ENCODE results near the gene IFT122.

IFT122 gene

GRCh38 chr3:129548104-129548965 lies 108.3 kb downstream of the IFT122 start:
- DNase-seq: no peak

- DNase-seq: no peak
Measured at GRCh38 chr3:129549006-129549800, 109.2 kb downstream of the IFT122 start.

GRCh38 chr3:129549805-129550204 lies 109.8 kb downstream of the IFT122 start:
- no peak for DNase-seq

DNA sequence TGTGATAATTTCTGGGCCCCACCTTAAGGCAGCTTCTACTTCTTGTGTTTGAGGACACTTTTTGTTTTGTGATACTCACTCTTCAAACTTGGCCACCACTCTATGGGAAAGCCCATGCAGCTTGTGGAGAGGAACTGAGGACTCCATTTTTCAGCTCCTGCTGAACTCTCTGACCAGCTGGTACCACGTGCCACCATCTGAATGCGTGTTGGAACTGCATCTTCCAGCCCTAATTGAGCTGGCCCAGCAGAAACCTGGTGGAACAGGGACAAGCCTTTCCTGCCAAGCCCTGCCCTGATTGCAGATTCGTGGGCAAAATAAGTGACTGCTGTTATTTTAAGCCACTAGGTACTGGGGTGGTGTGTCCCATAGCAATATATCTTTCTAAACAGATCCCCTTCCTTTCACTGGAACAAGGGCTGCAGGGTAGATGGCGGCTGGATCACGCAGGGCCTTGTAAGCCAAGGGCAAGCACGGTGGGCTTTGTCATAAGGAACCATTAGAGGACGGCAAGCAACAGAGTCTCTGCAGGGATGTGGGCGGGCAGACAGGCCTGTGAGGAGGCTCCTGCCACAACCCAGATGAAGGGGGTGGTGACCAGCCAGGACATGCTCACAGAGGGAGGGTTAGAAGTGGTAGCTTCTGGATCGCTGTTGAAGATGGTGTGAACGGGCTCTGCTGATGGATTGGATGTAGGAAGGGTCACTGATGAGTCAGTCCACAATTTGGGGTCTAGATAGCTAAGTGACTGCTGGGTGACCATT lies 112.4 kb downstream of the IFT122 start:
- no peak for DNase-seq

- DNase-seq: no peak
Measured at GRCh38 chr3:129553171-129553570, 113.1 kb downstream of the IFT122 start.

- DNase-seq: no peak
Measured at GRCh38 chr3:129553719-129554118, 113.7 kb downstream of the IFT122 start.

GRCh38 chr3:129554356-129555152 lies 114.5 kb downstream of the IFT122 start:
- DNase-seq: no peak

DNA sequence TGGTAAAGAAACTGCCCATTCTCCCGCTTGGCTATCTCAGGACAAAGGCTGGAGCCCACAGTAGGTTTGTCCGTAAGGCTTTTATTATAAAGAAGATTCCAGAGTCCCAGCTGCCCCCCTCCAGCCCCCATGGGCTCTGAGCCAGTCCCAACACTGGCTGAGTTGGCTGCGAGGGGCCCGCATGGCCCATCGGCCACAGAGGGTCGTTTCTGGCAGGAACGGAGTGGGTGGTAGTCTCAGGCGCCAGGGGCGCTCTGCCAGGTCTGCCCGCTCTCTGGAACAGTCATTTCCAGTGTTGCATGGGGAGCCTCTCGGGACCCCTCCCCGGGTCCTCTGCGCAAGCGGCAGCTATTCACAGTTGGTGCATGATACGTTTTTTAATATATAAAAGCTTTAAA lies 115.1 kb downstream of the IFT122 start:
- DNase-seq: no peak

GRCh38 chr3:129555616-129556357 lies 115.8 kb downstream of the IFT122 start:
- DNase-seq: no peak

DNA sequence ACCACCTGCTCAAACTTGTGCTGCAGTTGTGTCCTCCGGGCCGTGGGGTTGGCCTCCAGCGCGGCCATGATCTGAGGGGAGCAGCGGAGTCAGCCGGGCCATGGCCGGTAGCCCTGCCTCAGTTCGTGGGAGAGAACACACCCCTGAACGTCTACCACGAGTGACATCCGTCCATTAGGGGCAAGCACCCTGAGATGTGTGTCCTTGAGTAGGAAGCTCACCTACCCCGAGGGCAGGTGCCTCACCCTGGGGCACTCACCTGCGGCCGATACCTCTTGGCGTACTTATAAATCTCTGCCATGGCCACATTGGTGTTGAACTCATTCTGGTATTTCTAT lies 116.3 kb downstream of the IFT122 start:
- DNase-seq: no peak

DNA sequence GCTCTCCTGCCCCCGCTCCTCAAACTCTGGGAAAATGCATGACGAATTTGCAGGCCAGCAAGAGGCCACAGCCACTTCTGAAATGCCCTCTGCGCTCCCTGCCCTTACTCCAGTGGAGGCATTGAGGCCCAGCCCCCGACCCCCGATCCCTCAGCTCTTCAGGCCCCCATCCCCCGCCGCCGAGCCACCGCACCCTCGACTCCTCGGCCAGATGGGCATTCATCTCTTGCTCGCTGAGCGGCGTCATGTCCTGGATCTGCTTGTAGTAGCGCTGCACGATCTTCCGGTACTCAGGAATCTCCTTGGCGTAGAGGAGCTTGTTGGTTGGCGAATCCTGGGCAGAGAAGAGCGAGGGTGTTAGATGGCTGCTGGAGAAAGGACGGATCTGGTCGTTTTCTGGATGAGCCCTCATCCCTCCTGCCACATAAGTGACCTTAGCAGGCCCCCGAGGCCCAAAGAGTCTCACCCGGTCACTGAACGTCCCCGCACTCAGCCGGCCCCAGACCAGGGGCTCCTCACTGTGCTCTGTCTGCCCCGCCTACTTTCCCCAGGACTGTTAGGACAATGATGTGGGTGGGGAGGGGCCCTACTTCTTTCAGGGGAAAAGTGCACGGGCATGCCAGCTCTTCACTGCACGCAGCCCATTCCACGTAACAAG lies 117.0 kb downstream of the IFT122 start:
- DNase-seq: no peak

GRCh38 chr3:129557548-129557894 lies 117.5 kb downstream of the IFT122 start:
- DNase-seq: no peak

DNA sequence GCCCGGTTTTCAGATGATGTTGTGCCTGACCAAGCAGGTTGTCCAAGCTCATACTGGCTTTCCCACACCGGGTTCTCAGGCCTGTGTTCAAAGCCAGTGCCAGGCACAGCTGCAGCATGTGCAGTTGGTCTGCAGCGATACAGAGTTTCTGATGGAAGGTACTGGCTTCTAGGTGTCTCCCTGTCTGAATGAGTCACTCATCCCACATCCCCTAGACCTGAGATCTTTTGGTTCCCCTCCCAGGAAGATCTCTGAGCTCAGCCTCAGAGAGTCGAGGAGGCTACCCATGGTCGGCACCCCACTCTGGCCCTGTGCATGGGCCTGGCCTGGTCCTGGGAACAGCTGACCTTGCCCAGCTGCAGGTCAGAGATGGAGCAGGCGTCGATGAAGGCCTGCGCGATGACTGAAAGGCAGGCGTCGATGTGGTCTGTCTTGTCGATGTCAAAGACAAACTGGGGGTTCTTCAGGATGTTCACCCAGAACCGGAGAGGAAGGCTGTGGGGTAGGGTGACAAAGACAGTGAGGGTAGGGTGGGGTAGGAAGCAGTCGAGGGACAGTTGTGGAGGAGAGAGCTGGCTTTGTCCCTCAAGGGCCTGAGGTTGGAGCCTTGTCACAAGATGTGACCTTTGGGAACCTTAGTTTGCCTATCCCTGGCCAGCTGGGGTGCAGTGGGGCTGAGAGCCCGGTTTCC lies 118.2 kb downstream of the IFT122 start:
- DNase-seq: no peak

DNA sequence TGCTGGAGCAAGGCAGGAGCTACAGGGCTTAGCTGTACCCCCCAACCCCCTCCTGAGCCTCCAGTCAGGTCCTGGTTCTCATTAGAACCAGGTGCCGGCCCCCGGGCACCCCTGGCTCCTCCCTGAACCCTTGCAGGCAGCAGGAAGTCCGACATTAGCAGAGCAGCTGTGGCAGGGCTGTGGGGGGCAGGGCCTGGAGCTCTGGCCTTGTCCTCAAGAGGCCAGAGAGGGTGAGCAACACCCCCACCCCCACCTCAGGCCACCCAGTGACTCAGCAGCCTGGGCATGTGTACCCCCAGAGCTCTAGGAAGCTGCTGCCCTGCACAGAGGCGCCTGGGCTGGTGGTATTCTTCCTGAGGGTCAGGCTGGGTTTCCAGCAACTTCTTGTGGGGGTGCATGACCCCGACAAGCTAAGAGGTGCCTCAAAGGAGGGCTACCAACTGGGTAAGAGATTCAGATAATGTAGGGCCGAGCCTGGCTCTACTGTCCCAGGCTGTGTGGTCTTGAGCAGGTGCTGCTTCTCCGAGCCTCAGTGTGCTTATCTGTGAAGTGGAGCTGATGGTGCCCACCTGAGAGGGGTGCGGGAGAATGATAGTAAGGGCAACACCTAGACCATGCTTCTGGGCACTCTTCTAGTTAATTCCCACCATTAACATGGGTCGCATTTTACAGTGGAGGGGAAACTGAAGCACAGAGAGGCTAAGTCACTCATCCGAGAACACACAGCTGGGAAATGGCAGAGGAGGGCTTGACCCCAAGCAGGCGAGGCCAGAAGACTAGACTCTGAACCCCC lies 118.9 kb downstream of the IFT122 start:
- DNase-seq: no peak

- no peak for DNase-seq
Measured at GRCh38 chr3:129559565-129560079, 119.6 kb downstream of the IFT122 start.

DNA sequence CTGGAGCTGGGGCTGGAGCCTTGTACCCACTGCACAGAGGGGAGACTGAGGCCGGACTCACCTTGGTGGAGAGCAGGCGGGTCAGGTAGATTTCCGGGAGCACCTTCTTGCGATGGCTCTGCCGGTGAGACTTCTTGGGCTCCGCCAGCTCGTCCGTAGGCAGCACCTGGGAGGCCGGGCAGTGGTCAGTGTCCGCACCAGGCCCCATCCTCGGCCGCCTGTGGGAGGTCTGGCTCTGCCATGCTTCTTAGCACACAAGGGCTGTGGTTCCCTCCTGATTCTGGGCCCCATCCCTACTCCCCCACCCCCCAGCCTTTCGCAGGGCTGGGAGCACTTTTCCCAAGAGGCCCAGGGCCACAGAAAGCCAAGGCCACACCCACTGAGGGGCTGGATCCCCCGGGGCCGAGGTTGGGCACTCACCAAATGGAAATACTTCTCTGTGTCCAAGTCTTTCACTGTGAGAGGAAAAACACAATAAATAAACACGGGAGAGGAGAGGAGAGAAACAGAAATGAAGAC lies 120.3 kb downstream of the IFT122 start:
- DNase-seq: no peak

- no peak for DNase-seq
Measured at GRCh38 chr3:129560911-129561594, 121.0 kb downstream of the IFT122 start.

DNA sequence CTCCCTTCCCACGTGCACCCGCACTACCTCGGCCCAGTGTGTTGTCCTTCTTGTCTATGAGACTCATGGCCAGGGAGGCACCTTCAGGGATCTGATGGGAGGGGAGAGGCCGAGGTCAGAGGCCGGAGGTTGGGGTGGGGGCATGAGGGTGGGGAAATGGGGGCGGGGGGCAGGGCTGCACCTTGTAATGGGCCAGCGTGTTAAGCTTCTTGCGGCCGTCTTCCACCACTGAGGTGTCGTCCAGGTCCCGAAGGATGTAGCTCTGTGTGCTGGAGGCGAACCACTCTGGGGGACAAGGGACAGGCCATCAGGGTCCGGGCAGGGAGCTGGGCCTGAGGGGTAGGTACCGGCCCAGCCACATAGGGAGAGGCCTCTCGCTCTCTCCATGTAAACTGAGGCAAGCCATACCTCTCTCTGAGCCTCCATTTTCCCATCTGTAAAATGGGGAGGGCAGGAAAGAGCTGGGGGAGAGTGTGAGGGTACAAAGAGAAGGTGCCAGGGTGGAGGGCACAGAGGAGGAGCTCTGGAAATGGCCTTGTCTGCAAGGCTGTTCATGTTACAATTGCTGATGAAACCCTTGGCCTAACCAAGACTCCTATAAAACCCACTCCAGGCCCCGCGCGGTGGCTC lies 121.7 kb downstream of the IFT122 start:
- DNase-seq: no peak
